Measurements from ENCODE around the gene CDHR1. TPM values are rescaled to one million over a fixed set of nuclear protein-coding genes. Genes with fewer than 3 reads are reported as not detected.

CDHR1 gene
- total RNA-seq, 1 donor from 2014 or later, result 0.24 TPM

- TF ChIP-seq CTCF (IDR thresholded peaks at IDR 0.05), result no peak
- Mint-ChIP-seq H3K27me3 (ENCODE audit: unreplicated experiment) (peaks cover 20% of the 10 kb centered on the region), H3K4me1 (ENCODE audit: unreplicated experiment) (no peaks in the 10 kb centered on the region), H3K27ac (ENCODE audit: unreplicated experiment) (no peak overlapping the region), H3K4me3 (ENCODE audit: unreplicated experiment) (no peak overlapping the region), H3K36me3 (ENCODE audit: unreplicated experiment) (no peaks in the 10 kb centered on the region), H3K9me3 (ENCODE audit: unreplicated experiment) (no peaks in the 10 kb centered on the region)
- DNase-seq (ENCODE audit: extremely low spot score, unreplicated experiment), result no peak
These were observed 7.3 kb downstream of the CDHR1 start for GRCh38 chr10:84201682-84202081.

DNA sequence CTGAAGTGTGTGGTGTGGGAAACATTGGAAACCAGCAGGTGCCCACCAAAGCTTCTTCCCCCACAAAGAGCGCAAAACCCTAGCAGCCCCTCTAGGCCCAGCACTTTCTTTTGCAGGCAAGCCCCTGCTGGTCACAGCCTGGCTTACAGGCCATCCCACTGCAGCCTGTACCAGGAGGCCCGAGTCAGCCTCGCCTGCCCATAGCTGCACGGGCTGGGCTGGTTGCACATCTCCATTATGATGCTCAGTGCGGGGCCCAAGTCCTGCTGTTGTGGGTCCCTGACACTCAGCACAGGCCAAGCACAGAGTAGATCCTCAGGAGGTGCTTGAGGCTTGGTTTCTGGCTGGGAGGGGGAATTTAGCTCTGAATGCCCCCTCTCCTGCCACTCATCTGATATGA is 8.0 kb downstream of the CDHR1 start:
- no peak for DNase-seq (ENCODE audit: extremely low spot score, unreplicated experiment)
- no peaks in the 10 kb centered on the region for H3K36me3 Mint-ChIP-seq (ENCODE audit: unreplicated experiment)
- no peaks in the 10 kb centered on the region for H3K9me3 Mint-ChIP-seq (ENCODE audit: unreplicated experiment)
- H3K27ac Mint-ChIP-seq (ENCODE audit: unreplicated experiment), result no peak overlapping the region
- H3K4me3 Mint-ChIP-seq (ENCODE audit: unreplicated experiment), result no peak overlapping the region
- H3K27me3 Mint-ChIP-seq (ENCODE audit: unreplicated experiment), result peaks cover 20% of the 10 kb centered on the region
- no peak for TF ChIP-seq CTCF (IDR thresholded peaks at IDR 0.05)
- no peaks in the 10 kb centered on the region for H3K4me1 Mint-ChIP-seq (ENCODE audit: unreplicated experiment)

GRCh38 chr10:84204122-84204521 is 9.8 kb downstream of the CDHR1 start:
- no peaks in the 10 kb centered on the region for H3K4me1 Mint-ChIP-seq (ENCODE audit: unreplicated experiment)
- no peaks in the 10 kb centered on the region for H3K9me3 Mint-ChIP-seq (ENCODE audit: unreplicated experiment)
- DNase-seq (ENCODE audit: extremely low spot score, unreplicated experiment), result no peak
- H3K27ac Mint-ChIP-seq (ENCODE audit: unreplicated experiment), result no peak overlapping the region
- no peak overlapping the region for H3K4me3 Mint-ChIP-seq (ENCODE audit: unreplicated experiment)
- peaks cover 17% of the 10 kb centered on the region for H3K27me3 Mint-ChIP-seq (ENCODE audit: unreplicated experiment)
- no peaks in the 10 kb centered on the region for H3K36me3 Mint-ChIP-seq (ENCODE audit: unreplicated experiment)
- no peak for TF ChIP-seq CTCF (IDR thresholded peaks at IDR 0.05)

DNA sequence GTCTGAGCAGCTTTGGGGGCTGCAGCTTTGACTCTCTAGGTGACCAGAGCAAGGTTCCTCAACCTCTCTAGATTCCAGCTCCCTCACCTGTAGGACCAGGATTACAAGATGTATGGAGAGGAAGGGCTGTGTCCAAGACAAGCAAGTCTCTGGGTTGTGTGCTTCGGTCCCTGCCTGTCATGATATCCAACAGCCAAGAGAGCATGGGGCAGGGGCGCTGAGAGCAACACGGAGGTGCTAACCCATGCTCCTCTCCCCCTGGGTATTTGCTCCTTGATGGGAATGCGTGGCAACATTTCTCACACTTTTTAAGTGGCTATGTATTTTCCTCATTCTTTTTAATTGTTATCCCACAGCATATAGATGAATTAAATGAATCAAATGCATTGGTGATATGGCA is 10.3 kb downstream of the CDHR1 start:
- Mint-ChIP-seq H3K36me3 (ENCODE audit: unreplicated experiment) (no peaks in the 10 kb centered on the region), H3K27me3 (ENCODE audit: unreplicated experiment) (peaks cover 17% of the 10 kb centered on the region), H3K4me3 (ENCODE audit: unreplicated experiment) (no peak overlapping the region), H3K9me3 (ENCODE audit: unreplicated experiment) (no peaks in the 10 kb centered on the region), H3K27ac (ENCODE audit: unreplicated experiment) (no peak overlapping the region), H3K4me1 (ENCODE audit: unreplicated experiment) (no peaks in the 10 kb centered on the region)
- DNase-seq (ENCODE audit: extremely low spot score, unreplicated experiment), result no peak
- TF ChIP-seq CTCF (IDR thresholded peaks at IDR 0.05), result no peak

- Mint-ChIP-seq H3K4me1 (ENCODE audit: unreplicated experiment) (no peaks in the 10 kb centered on the region), H3K27ac (ENCODE audit: unreplicated experiment) (no peak overlapping the region), H3K36me3 (ENCODE audit: unreplicated experiment) (no peaks in the 10 kb centered on the region), H3K27me3 (ENCODE audit: unreplicated experiment) (peaks cover 15% of the 10 kb centered on the region), H3K4me3 (ENCODE audit: unreplicated experiment) (no peak overlapping the region), H3K9me3 (ENCODE audit: unreplicated experiment) (no peaks in the 10 kb centered on the region)
- no peak for DNase-seq (ENCODE audit: extremely low spot score, unreplicated experiment)
- TF ChIP-seq CTCF (IDR thresholded peaks at IDR 0.05), result peak; percentile 55
These were observed 10.9 kb downstream of the CDHR1 start for GRCh38 chr10:84205049-84205852.

All from osteocyte (in vitro differentiated cells).